ENCODE data around the gene ATP6V1G3.
"Not testable (repeated sequence)": the region's sequence is repeated elsewhere in the genome, so short reads cannot be mapped to it uniquely, and the experiment has no call there.

GRCh38 chr1:198583209-198583802, 42.8 kb upstream of the ATP6V1G3 start:
- TF ChIP-seq CTCF (conservative IDR thresholded peaks at IDR 0.05; ENCODE audit: low read length); EZH2phosphoT487 (IDR thresholded peaks at IDR 0.05; ENCODE audit: borderline replicate concordance, low read depth, low read length): not testable (repeated sequence)
